ENCODE results near the gene ZNF532.

The ZNF532 gene

DNA sequence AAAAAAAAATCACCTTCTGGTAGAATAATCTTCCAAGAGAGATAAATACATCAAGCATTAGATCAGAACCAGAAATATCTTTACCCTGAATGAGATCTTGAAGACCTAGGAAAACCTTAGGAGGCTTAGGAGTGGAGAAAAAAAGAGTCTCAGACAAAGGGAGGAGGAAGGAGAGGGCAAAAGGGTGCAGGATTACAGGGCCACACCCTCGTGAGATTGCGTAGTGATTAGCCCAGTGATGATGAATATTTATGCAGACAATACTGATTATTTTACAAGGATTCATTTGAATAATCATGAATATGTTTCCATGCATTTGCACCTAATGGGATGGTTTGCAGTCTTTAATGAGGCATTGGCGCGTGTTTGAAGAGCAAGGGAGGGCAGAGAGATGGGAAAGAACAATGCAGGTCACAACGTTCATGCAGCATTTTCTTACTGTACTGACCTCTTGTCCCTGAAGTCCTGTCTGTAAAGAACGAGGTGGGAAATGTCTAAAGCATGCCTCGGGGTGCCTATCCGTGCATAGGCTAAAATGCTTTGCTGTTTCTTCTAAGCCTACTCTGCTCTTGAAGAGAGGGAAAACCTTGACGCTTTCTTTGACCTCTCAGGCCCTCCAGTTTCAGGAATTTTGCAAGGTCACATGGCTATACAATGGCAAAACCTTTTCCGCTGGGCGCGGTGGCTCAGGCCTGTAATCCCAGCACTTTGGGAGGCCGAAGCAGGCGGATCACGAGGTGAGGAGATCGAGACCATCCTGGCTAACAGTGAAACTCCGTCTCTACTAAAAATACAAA is 18.6 kb upstream of the ZNF532 start:
- Mint-ChIP-seq H3K4me1 (peaks cover 44% of the 10 kb centered on the region), H3K4me3 (peak overlapping the region in 1 of 3 experiments; percentile 17), H3K9me3 (no peaks in the 10 kb centered on the region), H3K36me3 (ENCODE audit: low read depth) (no peaks in the 10 kb centered on the region), H3K27ac (peak overlapping the region in 2 of 3 experiments; percentile 4 to 21), H3K27me3 (ENCODE audit: low read depth) (peaks cover 46% of the 10 kb centered on the region)
- TF ChIP-seq, protein P1, sequence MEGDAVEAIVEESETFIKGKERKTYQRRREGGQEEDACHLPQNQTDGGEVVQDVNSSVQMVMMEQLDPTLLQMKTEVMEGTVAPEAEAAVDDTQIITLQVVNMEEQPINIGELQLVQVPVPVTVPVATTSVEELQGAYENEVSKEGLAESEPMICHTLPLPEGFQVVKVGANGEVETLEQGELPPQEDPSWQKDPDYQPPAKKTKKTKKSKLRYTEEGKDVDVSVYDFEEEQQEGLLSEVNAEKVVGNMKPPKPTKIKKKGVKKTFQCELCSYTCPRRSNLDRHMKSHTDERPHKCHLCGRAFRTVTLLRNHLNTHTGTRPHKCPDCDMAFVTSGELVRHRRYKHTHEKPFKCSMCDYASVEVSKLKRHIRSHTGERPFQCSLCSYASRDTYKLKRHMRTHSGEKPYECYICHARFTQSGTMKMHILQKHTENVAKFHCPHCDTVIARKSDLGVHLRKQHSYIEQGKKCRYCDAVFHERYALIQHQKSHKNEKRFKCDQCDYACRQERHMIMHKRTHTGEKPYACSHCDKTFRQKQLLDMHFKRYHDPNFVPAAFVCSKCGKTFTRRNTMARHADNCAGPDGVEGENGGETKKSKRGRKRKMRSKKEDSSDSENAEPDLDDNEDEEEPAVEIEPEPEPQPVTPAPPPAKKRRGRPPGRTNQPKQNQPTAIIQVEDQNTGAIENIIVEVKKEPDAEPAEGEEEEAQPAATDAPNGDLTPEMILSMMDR (IDR thresholded peaks at IDR 0.05; ENCODE audit: unreplicated experiment in 3 of 3): no peak

DNA sequence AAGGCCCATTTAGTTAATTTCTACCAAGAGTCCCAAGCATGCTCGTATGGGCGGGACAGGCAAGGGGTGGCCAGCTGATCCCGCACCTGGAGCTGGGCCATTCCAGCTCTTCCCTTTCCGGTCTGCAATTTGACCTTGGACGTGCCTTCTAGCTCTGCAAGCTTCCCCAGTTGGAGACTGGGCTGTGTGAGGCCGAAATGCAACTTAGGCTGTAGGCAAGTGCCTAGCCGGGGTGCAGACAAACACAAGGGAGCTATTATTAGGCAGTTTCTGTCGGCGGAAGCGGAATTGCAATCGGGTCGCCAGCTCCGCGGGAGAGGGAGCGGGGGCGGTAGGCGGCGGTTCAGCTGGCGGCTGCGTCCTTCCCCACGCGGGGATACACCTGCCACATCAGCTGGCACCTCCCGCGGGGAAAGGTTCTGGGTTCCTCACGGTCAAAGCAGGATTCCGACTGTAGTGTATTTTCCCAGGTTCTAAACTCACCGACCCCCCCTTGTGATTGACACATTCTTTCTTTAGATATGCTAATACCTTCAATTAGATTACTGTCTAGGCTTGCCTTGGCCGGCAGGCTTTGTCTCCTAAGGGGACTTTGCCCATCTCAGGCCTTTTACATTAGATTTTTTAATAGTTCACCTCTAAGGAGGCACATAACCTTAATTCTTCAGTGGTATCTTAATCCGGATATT is 17.1 kb upstream of the ZNF532 start:
- no peaks in the 10 kb centered on the region for H3K9me3 Mint-ChIP-seq
- H3K27me3 Mint-ChIP-seq (ENCODE audit: low read depth): peaks cover 51% of the 10 kb centered on the region
- H3K4me1 Mint-ChIP-seq: peaks cover 54% of the 10 kb centered on the region
- H3K4me3 Mint-ChIP-seq: peak overlapping the region; percentile 58 to 70 (median 67)
- H3K27ac Mint-ChIP-seq: peak overlapping the region; percentile 26 to 80 (median 71)
- TF ChIP-seq, protein P1 (IDR thresholded peaks at IDR 0.05; ENCODE audit: unreplicated experiment in 3 of 3): no peak
- H3K36me3 Mint-ChIP-seq (ENCODE audit: low read depth): no peaks in the 10 kb centered on the region

DNA sequence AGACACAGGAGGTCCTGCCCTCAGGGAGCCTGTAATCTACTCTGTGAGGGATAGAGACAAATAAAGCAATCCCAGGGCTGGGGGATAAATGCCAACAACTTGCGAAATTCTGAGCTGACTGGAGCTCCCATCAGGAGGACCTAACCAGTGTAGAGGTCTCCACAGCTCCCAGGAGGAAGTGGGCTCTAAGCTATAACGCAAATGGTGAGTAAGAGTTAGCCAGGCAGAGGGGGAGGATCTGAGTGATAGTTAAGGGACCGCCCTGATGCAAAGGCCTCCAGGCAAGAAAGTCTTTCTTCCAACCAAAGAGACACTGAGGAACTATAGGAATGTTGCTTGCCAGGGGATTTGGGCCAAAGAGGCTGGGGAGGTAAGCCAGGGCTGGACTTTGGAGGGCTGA is 16.0 kb upstream of the ZNF532 start:
- Mint-ChIP-seq H3K27me3 (ENCODE audit: low read depth) (peaks cover 41% of the 10 kb centered on the region), H3K36me3 (ENCODE audit: low read depth) (no peaks in the 10 kb centered on the region), H3K27ac (no peak overlapping the region), H3K9me3 (no peaks in the 10 kb centered on the region), H3K4me1 (peaks cover 50% of the 10 kb centered on the region), H3K4me3 (no peak overlapping the region)
- TF ChIP-seq, protein P1 (IDR thresholded peaks at IDR 0.05; ENCODE audit: unreplicated experiment in 3 of 3): no peak

DNA sequence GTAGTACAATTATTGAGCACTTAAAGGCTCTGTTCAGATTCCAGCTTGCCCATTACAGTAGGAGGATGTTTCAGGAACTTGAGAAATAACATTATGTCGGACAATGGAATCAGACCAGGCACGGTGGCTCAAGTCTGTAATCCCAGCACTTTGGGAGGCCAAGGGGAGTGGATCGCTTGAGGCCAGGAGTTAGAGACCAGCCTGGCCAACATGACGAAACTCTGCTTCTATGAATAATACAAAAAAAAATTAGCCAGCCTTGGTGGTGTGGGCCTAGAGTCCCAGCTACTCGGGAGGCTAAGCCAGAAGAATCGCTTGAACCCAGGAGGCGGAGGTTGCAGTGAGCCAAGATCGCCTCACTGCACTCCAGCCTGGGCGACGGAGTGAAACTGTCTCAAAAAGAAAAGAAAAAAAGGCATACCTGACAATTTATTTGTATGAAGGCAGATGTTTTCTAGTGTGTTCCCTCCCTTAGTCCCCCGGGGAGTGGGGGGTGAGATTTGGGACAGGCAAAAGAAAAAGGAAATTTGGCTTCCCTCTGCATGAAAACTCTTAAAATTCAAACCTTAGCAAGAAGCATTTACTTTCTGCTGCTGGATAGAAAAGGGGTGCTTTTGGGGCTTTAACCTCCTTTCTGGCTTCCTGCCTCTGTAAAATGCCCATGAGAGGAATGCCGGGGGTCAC is 13.7 kb upstream of the ZNF532 start:
- TF ChIP-seq, protein P1 (IDR thresholded peaks at IDR 0.05; ENCODE audit: unreplicated experiment in 3 of 3): no peak
- H3K36me3 Mint-ChIP-seq (ENCODE audit: low read depth): no peaks in the 10 kb centered on the region
- no peak overlapping the region for H3K4me3 Mint-ChIP-seq
- H3K27me3 Mint-ChIP-seq (ENCODE audit: low read depth): peaks cover 34% of the 10 kb centered on the region
- peaks cover 40% of the 10 kb centered on the region for H3K4me1 Mint-ChIP-seq
- no peaks in the 10 kb centered on the region for H3K9me3 Mint-ChIP-seq
- peak overlapping the region; percentile 32 to 88 (median 80) for H3K27ac Mint-ChIP-seq

DNA sequence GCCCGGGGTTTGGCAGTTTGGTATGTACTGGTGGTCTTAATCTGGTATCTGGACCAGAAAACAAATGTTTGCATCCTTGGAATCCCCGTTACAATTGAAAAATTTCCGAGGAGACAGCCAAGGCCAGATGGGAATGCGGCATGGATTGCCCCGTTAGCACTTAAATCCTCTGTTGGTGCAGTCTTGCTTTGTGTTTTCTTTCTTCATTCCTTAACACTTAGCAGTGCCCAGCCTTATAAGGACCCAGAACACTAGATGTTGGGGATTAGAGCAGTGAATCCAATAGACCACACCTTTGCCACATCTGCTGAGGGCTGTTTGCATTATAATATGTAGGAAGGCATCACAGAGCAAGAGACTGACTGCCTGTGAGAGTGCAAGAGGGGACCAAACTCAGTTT is 12.8 kb upstream of the ZNF532 start:
- TF ChIP-seq, protein P1 (IDR thresholded peaks at IDR 0.05; ENCODE audit: unreplicated experiment in 3 of 3): no peak
- H3K4me1 Mint-ChIP-seq: peaks cover 37% of the 10 kb centered on the region
- no peak overlapping the region for H3K4me3 Mint-ChIP-seq
- peaks cover 26% of the 10 kb centered on the region for H3K27me3 Mint-ChIP-seq (ENCODE audit: low read depth)
- H3K36me3 Mint-ChIP-seq (ENCODE audit: low read depth): no peaks in the 10 kb centered on the region
- no peaks in the 10 kb centered on the region for H3K9me3 Mint-ChIP-seq
- peak overlapping the region; percentile 30 to 59 (median 32) for H3K27ac Mint-ChIP-seq

Data from nephron (organoid).